ENCODE data around the gene CBX1. TPM values are rescaled to one million over a fixed set of nuclear protein-coding genes. Genes with fewer than 3 reads are reported as not detected.
"Not testable (repeated sequence)": the region's sequence is repeated elsewhere in the genome, so short reads cannot be mapped to it uniquely, and the experiment has no call there.

CBX1 gene
- total RNA-seq, 1 donor from 2014 or later = 33.0 TPM

- Histone ChIP-seq H3K4me1 (peaks cover 18% of the 10 kb centered on the region), H3K27me3 (ENCODE audit: low read depth) (no peaks in the 10 kb centered on the region), H3K27ac (replicated peaks) (no peak overlapping the region), H3K4me3 (no peak overlapping the region), H3K9me3 (replicated peaks) (no peaks in the 10 kb centered on the region), H3K36me3 (no peaks in the 10 kb centered on the region)
- intact Hi-C loops (cut with micrococcal nuclease) = no loop called here
- TF ChIP-seq CTCF (IDR thresholded peaks at IDR 0.05; ENCODE audit: borderline replicate concordance) = no peak
- DNase-seq = no peak
Observed at GRCh38 chr17:48084932-48085331, 16.3 kb downstream of the CBX1 start.

DNA sequence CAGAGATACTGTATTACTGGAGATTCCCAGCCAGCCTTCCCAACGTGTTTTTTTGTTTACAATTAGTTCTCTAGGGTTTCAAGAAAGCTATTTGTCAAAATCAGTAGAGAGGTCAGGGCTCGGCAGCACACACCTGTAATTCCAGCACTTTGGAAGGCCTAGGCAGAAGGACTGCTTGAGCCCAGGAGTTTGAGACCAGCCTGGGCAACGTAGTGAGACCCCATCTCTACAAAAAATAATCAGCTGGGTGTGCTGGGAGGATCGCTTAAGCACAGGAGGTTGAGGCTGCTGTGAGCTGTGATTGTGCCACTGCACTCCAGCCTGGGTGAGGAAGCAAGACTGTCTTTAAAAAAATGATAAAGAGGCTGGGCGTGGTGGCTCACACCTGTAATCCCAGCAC lies 19.4 kb downstream of the CBX1 start:
- Histone ChIP-seq H3K27ac (replicated peaks) (no peak overlapping the region), H3K4me3 (no peak overlapping the region), H3K4me1 (peaks cover 18% of the 10 kb centered on the region), H3K27me3 (ENCODE audit: low read depth) (no peaks in the 10 kb centered on the region), H3K9me3 (replicated peaks) (no peaks in the 10 kb centered on the region), H3K36me3 (peaks cover under 1% of the 10 kb centered on the region)
- intact Hi-C loops (cut with micrococcal nuclease) = no loop called here
- no peak for TF ChIP-seq CTCF (IDR thresholded peaks at IDR 0.05; ENCODE audit: borderline replicate concordance)
- DNase-seq = no peak

DNA sequence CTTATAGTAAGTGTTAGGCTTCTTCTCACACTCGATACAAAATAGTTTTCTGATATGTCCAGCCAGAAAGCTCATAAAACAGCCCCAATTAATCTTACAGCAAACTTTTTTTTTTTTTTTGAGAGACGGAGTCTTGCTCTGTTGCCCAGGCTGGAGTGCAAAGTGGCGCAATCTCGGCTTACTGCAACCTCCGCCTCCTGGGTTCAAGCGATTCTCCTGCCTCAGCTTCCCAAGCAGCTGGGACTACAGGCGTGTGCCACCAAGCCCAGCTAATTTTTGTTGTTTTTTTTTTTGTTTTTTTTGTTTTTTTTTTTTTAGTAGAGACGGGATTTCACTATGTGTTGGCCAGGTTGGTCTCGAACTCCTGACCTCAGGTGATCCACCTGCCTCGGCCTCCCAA lies 24.1 kb downstream of the CBX1 start:
- intact Hi-C loops (cut with micrococcal nuclease) = loop anchor here (10.0 kb wide), 1 partner anchor 48 kb away; no protein-coding TSS in a partner anchor
- H3K4me1 ChIP-seq, DNase-seq: not testable (repeated sequence)

DNA sequence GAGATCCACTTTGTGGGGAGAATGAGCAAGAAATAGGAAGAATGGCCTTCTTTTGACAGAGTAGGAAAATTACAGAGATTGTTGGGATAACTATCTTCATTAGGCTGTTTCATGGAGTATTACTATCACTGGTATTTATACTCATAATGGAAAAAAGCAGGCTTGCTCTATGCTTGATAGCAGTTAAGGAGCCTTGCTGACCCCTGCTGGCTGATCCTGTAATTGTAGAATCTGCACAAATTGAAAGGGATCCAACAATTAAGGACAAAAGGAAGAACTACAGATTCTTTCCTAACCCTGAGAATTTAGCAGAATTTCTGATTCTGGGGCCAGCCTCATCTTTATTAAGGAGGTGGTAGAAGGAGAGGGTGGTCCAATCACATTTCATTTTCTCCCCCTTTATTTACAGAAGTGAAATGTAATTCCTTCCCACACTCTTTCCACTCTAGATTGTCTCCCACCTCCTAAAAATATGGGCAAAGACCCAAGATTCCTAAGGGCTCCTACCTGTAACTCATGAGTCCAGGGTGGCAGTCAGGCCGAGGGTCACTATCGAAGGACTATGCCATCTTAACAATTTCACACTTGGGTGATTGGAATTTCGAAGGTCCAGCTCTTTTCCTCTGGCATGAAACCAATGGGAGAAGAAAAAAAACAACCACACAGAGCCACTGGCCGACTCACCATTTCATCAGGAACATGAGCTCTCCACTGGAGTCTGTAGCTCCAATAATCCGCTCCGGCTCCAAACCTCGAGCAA lies 26.8 kb downstream of the CBX1 start:
- H3K36me3 ChIP-seq = peaks cover 42% of the 10 kb centered on the region
- no peaks in the 10 kb centered on the region for H3K9me3 ChIP-seq (replicated peaks)
- no peaks in the 10 kb centered on the region for H3K27me3 ChIP-seq (ENCODE audit: low read depth)
- H3K4me1 ChIP-seq = peaks cover 10% of the 10 kb centered on the region
- intact Hi-C loops (cut with micrococcal nuclease) = loop anchor here (2.0 to 10.0 kb wide), 2 partner anchors 48 to 50 kb away; no protein-coding TSS in a partner anchor
- DNase-seq = peak; percentile 62
- H3K27ac ChIP-seq (replicated peaks) = peak overlapping the region; percentile 34
- peak; percentile 90 for TF ChIP-seq CTCF (IDR thresholded peaks at IDR 0.05; ENCODE audit: borderline replicate concordance)
- no peak overlapping the region for H3K4me3 ChIP-seq

More for the DNA sequence above, 24.1 kb downstream of the CBX1 start:
- H3K27me3 ChIP-seq (ENCODE audit: low read depth); H3K27ac ChIP-seq (replicated peaks); H3K4me3 ChIP-seq; H3K9me3 ChIP-seq (replicated peaks): not testable (repeated sequence)
- peaks cover 21% of the 10 kb centered on the region for H3K36me3 ChIP-seq

DNA sequence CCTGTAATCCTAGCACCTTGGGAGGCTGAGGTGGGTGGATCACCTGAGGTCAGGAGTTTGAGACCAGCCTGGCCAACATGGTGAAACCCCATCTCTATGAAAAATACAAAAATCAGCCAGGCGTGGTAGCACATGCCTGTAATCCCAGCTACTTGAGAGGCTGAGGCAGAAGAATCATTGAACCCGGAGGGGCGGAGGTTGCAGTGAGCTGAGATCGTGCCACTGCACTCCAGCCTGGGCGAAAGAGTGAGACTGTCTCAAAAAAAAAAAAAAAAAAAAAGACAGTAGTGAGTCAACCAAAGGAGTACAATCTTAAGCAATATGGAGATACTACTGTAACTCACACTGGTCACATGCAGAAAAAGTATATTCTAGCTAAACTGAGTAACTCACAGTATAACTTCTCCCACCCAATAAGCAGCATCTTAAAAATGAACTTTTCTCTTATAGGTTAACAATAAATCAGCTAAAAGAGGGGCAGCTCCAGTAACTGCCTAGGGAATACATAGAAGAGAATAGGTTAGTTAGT lies 27.6 kb downstream of the CBX1 start:
- H3K4me3 ChIP-seq; DNase-seq; H3K9me3 ChIP-seq (replicated peaks); H3K27me3 ChIP-seq (ENCODE audit: low read depth): not testable (repeated sequence)
- intact Hi-C loops (cut with micrococcal nuclease) = loop anchor here (2.0 to 10.0 kb wide), 2 partner anchors 47 to 51 kb away; no protein-coding TSS in a partner anchor
- H3K27ac ChIP-seq (replicated peaks) = peak overlapping the region; percentile 34
- peaks cover 10% of the 10 kb centered on the region for H3K4me1 ChIP-seq
- peaks cover 47% of the 10 kb centered on the region for H3K36me3 ChIP-seq

DNA sequence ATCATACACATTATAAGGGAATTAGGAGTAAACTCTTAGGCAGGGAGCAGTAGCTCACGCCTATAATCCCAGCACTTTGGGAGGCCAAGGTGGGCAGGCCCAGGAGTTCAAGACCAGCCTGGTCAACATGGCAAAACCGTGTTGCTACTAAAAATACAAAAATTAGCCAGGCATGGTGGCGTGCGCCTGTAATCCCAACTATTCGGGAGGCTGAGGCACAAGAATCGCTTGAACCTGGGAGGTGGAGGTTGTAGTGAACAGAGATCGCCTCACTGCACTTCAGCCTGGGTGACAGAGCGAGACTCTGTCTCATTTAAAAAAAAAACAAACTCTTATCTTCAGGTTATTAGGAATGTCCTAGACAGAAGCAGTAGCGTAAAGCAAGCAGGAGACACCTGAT lies 28.5 kb downstream of the CBX1 start:
- H3K27ac ChIP-seq (replicated peaks); H3K9me3 ChIP-seq (replicated peaks); H3K27me3 ChIP-seq (ENCODE audit: low read depth); DNase-seq; H3K4me3 ChIP-seq: not testable (repeated sequence)
- intact Hi-C loops (cut with micrococcal nuclease) = loop anchor here (10.0 kb wide), 1 partner anchor 52 kb away; no protein-coding TSS in a partner anchor
- peaks cover 18% of the 10 kb centered on the region for H3K4me1 ChIP-seq
- peaks cover 55% of the 10 kb centered on the region for H3K36me3 ChIP-seq

GRCh38 chr17:48071654-48072053 lies 29.6 kb downstream of the CBX1 start:
- Histone ChIP-seq H3K9me3 (replicated peaks) (no peaks in the 10 kb centered on the region), H3K36me3 (peaks cover 63% of the 10 kb centered on the region), H3K27ac (replicated peaks) (no peak overlapping the region), H3K27me3 (ENCODE audit: low read depth) (no peaks in the 10 kb centered on the region), H3K4me1 (peaks cover 24% of the 10 kb centered on the region), H3K4me3 (no peak overlapping the region)
- DNase-seq = no peak
- no peak for TF ChIP-seq CTCF (IDR thresholded peaks at IDR 0.05; ENCODE audit: borderline replicate concordance)
- intact Hi-C loops (cut with micrococcal nuclease) = loop anchor here (10.0 kb wide), 1 partner anchor 53 kb away; no protein-coding TSS in a partner anchor
